ENCODE measurements around the gene C1QB.

DNA sequence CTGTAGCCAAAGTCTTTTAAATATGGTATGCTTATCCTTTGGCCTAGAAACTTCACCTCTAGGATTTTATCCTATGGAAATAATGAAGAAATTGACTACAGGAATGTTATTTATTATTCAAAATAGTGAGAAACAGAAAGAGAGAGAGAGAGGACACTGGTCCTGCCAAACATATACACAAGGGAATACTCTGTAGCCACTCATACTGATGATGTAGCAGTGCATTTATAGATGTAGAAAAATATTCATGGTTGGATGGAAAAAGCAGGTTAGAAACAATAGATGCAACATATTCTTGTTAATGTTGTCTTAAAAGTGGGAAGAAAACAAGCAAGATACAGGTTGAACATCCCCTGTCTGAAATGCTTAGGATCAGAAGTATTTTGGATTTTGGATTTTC is 35.4 kb downstream of the C1QB start:
- TF ChIP-seq, protein P1, sequence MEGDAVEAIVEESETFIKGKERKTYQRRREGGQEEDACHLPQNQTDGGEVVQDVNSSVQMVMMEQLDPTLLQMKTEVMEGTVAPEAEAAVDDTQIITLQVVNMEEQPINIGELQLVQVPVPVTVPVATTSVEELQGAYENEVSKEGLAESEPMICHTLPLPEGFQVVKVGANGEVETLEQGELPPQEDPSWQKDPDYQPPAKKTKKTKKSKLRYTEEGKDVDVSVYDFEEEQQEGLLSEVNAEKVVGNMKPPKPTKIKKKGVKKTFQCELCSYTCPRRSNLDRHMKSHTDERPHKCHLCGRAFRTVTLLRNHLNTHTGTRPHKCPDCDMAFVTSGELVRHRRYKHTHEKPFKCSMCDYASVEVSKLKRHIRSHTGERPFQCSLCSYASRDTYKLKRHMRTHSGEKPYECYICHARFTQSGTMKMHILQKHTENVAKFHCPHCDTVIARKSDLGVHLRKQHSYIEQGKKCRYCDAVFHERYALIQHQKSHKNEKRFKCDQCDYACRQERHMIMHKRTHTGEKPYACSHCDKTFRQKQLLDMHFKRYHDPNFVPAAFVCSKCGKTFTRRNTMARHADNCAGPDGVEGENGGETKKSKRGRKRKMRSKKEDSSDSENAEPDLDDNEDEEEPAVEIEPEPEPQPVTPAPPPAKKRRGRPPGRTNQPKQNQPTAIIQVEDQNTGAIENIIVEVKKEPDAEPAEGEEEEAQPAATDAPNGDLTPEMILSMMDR (IDR thresholded peaks at IDR 0.05) = no peak
- no peak for TF ChIP-seq POLR2A (IDR thresholded peaks at IDR 0.05)

All from body of pancreas (tissue), 4 donors.